ENCODE measurements around the gene ZFP36L1. TPM values are rescaled to one million over a fixed set of nuclear protein-coding genes. Genes with fewer than 3 reads are reported as not detected.

The ZFP36L1 gene
- total and polyA plus RNA-seq, 7 donors: 26.6 to 413 (median 217) TPM

GRCh38 chr14:68759017-68759560 lies 33.8 kb downstream of the ZFP36L1 start:
- H3K27ac ChIP-seq: no peak overlapping the region
- TF ChIP-seq POLR2A (IDR thresholded peaks at IDR 0.05) (no peak), EP300 (IDR thresholded peaks at IDR 0.05) (no peak), POLR2AphosphoS5 (IDR thresholded peaks at IDR 0.05) (no peak), CTCF (IDR thresholded peaks at IDR 0.05) (no peak)
- peaks cover 0 to 22% (median 3%) of the 10 kb centered on the region in 4 donors for H3K4me1 ChIP-seq
- 95 to 97% methylated on average over 8 of the region's 8 CpGs for WGBS, 2 donors
- no peak for DNase-seq
- intact Hi-C loops (cut with DNase I): loop anchor here (5.0 kb wide), 1 partner anchor 67 kb away; no protein-coding TSS in a partner anchor
- no peaks in the 10 kb centered on the region for H3K36me3 ChIP-seq
- H3K4me3 ChIP-seq: no peak overlapping the region
- no peaks in the 10 kb centered on the region for H3K27me3 ChIP-seq
- H3K9me3 ChIP-seq: no peaks in the 10 kb centered on the region

GRCh38 chr14:68758301-68758700 lies 34.6 kb downstream of the ZFP36L1 start:
- intact Hi-C loops (cut with DNase I): loop anchor here (5.0 kb wide), 1 partner anchor 66 kb away; no protein-coding TSS in a partner anchor
- DNase-seq: no peak
- Histone ChIP-seq H3K36me3 (no peaks in the 10 kb centered on the region), H3K27ac (no peak overlapping the region), H3K4me1 (peaks cover 0 to 30% (median 9%) of the 10 kb centered on the region in 4 donors), H3K27me3 (no peaks in the 10 kb centered on the region), H3K4me3 (no peak overlapping the region), H3K9me3 (no peaks in the 10 kb centered on the region)
- WGBS, 2 donors: 93 to 94% methylated on average over 3 of the region's 3 CpGs
- TF ChIP-seq POLR2A (IDR thresholded peaks at IDR 0.05) (no peak), POLR2AphosphoS5 (IDR thresholded peaks at IDR 0.05) (no peak), EP300 (IDR thresholded peaks at IDR 0.05) (no peak)

GRCh38 chr14:68757618-68758081 lies 35.2 kb downstream of the ZFP36L1 start:
- peaks cover 0 to 31% (median 11%) of the 10 kb centered on the region in 4 donors for H3K4me1 ChIP-seq
- 46 to 74% methylated on average over 4 of the region's 4 CpGs for WGBS, 2 donors
- no peak overlapping the region for H3K4me3 ChIP-seq
- DNase-seq: peak; percentile 75
- intact Hi-C loops (cut with DNase I): loop anchor here (5.0 kb wide), 1 partner anchor 65 kb away; no protein-coding TSS in a partner anchor
- no peaks in the 10 kb centered on the region for H3K36me3 ChIP-seq
- no peaks in the 10 kb centered on the region for H3K9me3 ChIP-seq
- TF ChIP-seq POLR2AphosphoS5 (IDR thresholded peaks at IDR 0.05) (peak in 1 of 4 donors; percentile 4), CTCF (IDR thresholded peaks at IDR 0.05) (no peak), EP300 (IDR thresholded peaks at IDR 0.05) (no peak), POLR2A (IDR thresholded peaks at IDR 0.05) (no peak)
- no peaks in the 10 kb centered on the region for H3K27me3 ChIP-seq
- H3K27ac ChIP-seq: no peak overlapping the region

GRCh38 chr14:68756734-68757133 lies 36.1 kb downstream of the ZFP36L1 start:
- H3K27ac ChIP-seq: no peak overlapping the region
- intact Hi-C loops (cut with DNase I): loop anchor here (5.0 kb wide), 1 partner anchor 64 kb away; no protein-coding TSS in a partner anchor
- no peak for DNase-seq

More at GRCh38 chr14:68756734-68757133, 36.1 kb downstream of the ZFP36L1 start:
- H3K4me1 ChIP-seq: peaks cover 0 to 33% (median 14%) of the 10 kb centered on the region in 4 donors
- no peaks in the 10 kb centered on the region for H3K9me3 ChIP-seq
- H3K27me3 ChIP-seq: no peaks in the 10 kb centered on the region
- 97% methylated on average over 6 of the region's 6 CpGs for WGBS, 2 donors
- no peak for TF ChIP-seq POLR2A (IDR thresholded peaks at IDR 0.05)
- TF ChIP-seq POLR2AphosphoS5 (IDR thresholded peaks at IDR 0.05): no peak
- TF ChIP-seq CTCF (IDR thresholded peaks at IDR 0.05): no peak
- no peak for TF ChIP-seq EP300 (IDR thresholded peaks at IDR 0.05)
- H3K4me3 ChIP-seq: no peak overlapping the region
- H3K36me3 ChIP-seq: no peaks in the 10 kb centered on the region
